HEK293 (cell line): ENCODE data around the gene ZNF618.

Source experiments
- CTCF ChIA-PET: fragments of 350-600 bp; formaldehyde crosslinking; extraction: SDS; loops from one replicate; lab custom pipeline; 2021; ENCODE audit warnings: antibody characterized with exemption; lab: Yijun Ruan, JAX
- POLR2A ChIA-PET: fragments of 300-600 bp; formaldehyde crosslinking; extraction: SDS; loops from one replicate; lab custom pipeline; 2020; ENCODE audit warnings: antibody characterized with exemption, inconsistent platforms; lab: Yijun Ruan, JAX
- H3K27ac ChIP-seq: fragments of 200-500 bp; sonication (Bioruptor generic); 2 replicates; pipeline ENCODE4 v1.5.1; 2014; ENCODE audit warnings: low read depth, low read length, control low read depth, inconsistent platforms; ENCODE audit errors: extremely low read depth
- H3K36me3 ChIP-seq, 2 experiments: fragments of 200-500 bp in 1 of 2; sonication (Bioruptor generic) in 1 of 2; 1 replicate in 1 of 2; 2 replicates in 1 of 2; pipeline ENCODE4 v1.5.1; 2014 to 2017; ENCODE audit warnings: inconsistent platforms in 2 of 2, low read length in 2 of 2; ENCODE audit not compliant: control insufficient read depth in 2 of 2, insufficient read depth in 1 of 2
- H3K4me1 ChIP-seq: fragments of 200-500 bp; sonication (Bioruptor generic); 2 replicates; pipeline ENCODE4 v1.5.1; 2014; ENCODE audit warnings: mild to moderate bottlenecking, low read length, inconsistent platforms; ENCODE audit not compliant: control insufficient read depth, insufficient read depth
- H3K4me3 ChIP-seq: 2 replicates; pipeline ENCODE4 v1.5.1; 2011; ENCODE audit warnings: low read depth, mild to moderate bottlenecking, control low read depth, low read length, moderate library complexity
- H3K9me3 ChIP-seq: fragments of 200-500 bp; sonication (Bioruptor generic); 2 replicates; pipeline ENCODE4 v1.5.1; 2014; ENCODE audit warnings: low read depth, low read length, inconsistent platforms; ENCODE audit not compliant: control insufficient read depth, insufficient read depth
- GLI2 ChIP-seq: fragments of 450-650 bp; formaldehyde crosslinking; IDR thresholded peaks from 2 replicates; pipeline ENCODE4; 2017; ENCODE audit warnings: missing biosample characterization, missing genetic modification characterization, low read depth, borderline replicate concordance
- MYNN ChIP-seq: fragments of 450-650 bp; formaldehyde crosslinking; IDR thresholded peaks from 2 replicates; pipeline ENCODE4 v1.5.1; 2016; ENCODE audit warnings: missing biosample characterization, missing genetic modification characterization, borderline replicate concordance
- MZF1 ChIP-seq: fragments of 450-650 bp; formaldehyde crosslinking; IDR thresholded peaks from 2 replicates; pipeline ENCODE4 v1.5.1; 2017; ENCODE audit warnings: missing biosample characterization, missing genetic modification characterization, borderline replicate concordance
- SALL2 ChIP-seq: fragments of 450-650 bp; formaldehyde crosslinking; IDR thresholded peaks from 2 replicates; pipeline ENCODE4 v1.5.0; 2017; ENCODE audit warnings: missing biosample characterization, mild to moderate bottlenecking, missing genetic modification characterization, borderline replicate concordance
- TSHZ1 ChIP-seq: fragments of 450-650 bp; formaldehyde crosslinking; IDR thresholded peaks from 2 replicates; pipeline ENCODE4 v1.5.1; 2016; ENCODE audit warnings: missing biosample characterization, missing genetic modification characterization, borderline replicate concordance
- YY1 ChIP-seq: fragments of 450-650 bp; formaldehyde crosslinking; IDR thresholded peaks from 2 replicates; pipeline ENCODE4 v1.5.1; 2018; ENCODE audit warnings: missing biosample characterization, missing genetic modification characterization
- ZBTB44 ChIP-seq: fragments of 450-650 bp; IDR thresholded peaks from 2 replicates; pipeline ENCODE4 v1.5.1; 2018; ENCODE audit warnings: missing biosample characterization, mild to moderate bottlenecking, missing genetic modification characterization
- ZBTB7A ChIP-seq: fragments of 450-650 bp; formaldehyde crosslinking; IDR thresholded peaks from 2 replicates; pipeline ENCODE4 v1.5.1; 2016; ENCODE audit warnings: low read depth, missing biosample characterization, missing genetic modification characterization
- ZEB2 ChIP-seq: fragments of 450-650 bp; formaldehyde crosslinking; IDR thresholded peaks from 2 replicates; pipeline ENCODE4 v1.5.1; 2016; ENCODE audit warnings: missing biosample characterization, missing genetic modification characterization
- ZFP37 ChIP-seq: fragments of 450-650 bp; formaldehyde crosslinking; IDR thresholded peaks from 2 replicates; pipeline ENCODE4 v1.5.1; 2016; ENCODE audit warnings: missing biosample characterization, missing genetic modification characterization
- ZNF133 ChIP-seq: fragments of 450-650 bp; formaldehyde crosslinking; IDR thresholded peaks from 2 replicates; pipeline ENCODE4 v1.5.1; 2016; ENCODE audit warnings: missing biosample characterization, missing genetic modification characterization
- ZNF138 ChIP-seq: fragments of 450-650 bp; formaldehyde crosslinking; IDR thresholded peaks from 2 replicates; pipeline ENCODE4 v1.5.1; 2016; ENCODE audit warnings: missing biosample characterization, missing genetic modification characterization, borderline replicate concordance
- ZNF157 ChIP-seq: fragments of 450-650 bp; formaldehyde crosslinking; IDR thresholded peaks from 2 replicates; pipeline ENCODE4 v1.5.1; 2016; ENCODE audit warnings: missing biosample characterization, missing genetic modification characterization
- ZNF174 ChIP-seq: fragments of 450-650 bp; formaldehyde crosslinking; IDR thresholded peaks from 2 replicates; pipeline ENCODE4 v1.5.0; 2017; ENCODE audit warnings: missing biosample characterization, mild to moderate bottlenecking, missing genetic modification characterization
- ZNF221 ChIP-seq: fragments of 450-650 bp; formaldehyde crosslinking; IDR thresholded peaks from 2 replicates; pipeline ENCODE4 v1.5.1; 2017; ENCODE audit warnings: missing biosample characterization, missing genetic modification characterization, borderline replicate concordance
- ZNF311 ChIP-seq: fragments of 450-650 bp; formaldehyde crosslinking; IDR thresholded peaks from 2 replicates; pipeline ENCODE4 v1.5.1; 2017; ENCODE audit warnings: missing biosample characterization, missing genetic modification characterization, borderline replicate concordance
- ZNF341 ChIP-seq: fragments of 450-650 bp; formaldehyde crosslinking; IDR thresholded peaks from 2 replicates; pipeline ENCODE4; 2016; ENCODE audit warnings: low read depth, missing biosample characterization, missing genetic modification characterization
- ZNF404 ChIP-seq: fragments of 450-650 bp; formaldehyde crosslinking; IDR thresholded peaks from 2 replicates; pipeline ENCODE4 v1.5.1; 2017; ENCODE audit warnings: missing biosample characterization, missing genetic modification characterization
- ZNF549 ChIP-seq: fragments of 450-650 bp; IDR thresholded peaks from 2 replicates; pipeline ENCODE4 v1.5.1; 2018; ENCODE audit warnings: missing biosample characterization, missing genetic modification characterization, mild to moderate bottlenecking, inconsistent platforms, moderate library complexity
- ZNF610 ChIP-seq: fragments of 450-650 bp; formaldehyde crosslinking; IDR thresholded peaks from 2 replicates; pipeline ENCODE4 v1.5.1; 2016; ENCODE audit warnings: missing biosample characterization, missing genetic modification characterization, borderline replicate concordance
- ZNF701 ChIP-seq: fragments of 450-650 bp; formaldehyde crosslinking; IDR thresholded peaks from 2 replicates; pipeline ENCODE4 v1.5.1; 2016; ENCODE audit warnings: missing biosample characterization, missing genetic modification characterization
- ZNF768 ChIP-seq: fragments of 450-650 bp; formaldehyde crosslinking; IDR thresholded peaks from 2 replicates; pipeline ENCODE4 v1.5.1; 2018; ENCODE audit warnings: missing biosample characterization, mild to moderate bottlenecking, missing genetic modification characterization
- ZNF837 ChIP-seq: fragments of 450-650 bp; formaldehyde crosslinking; IDR thresholded peaks from 2 replicates; pipeline ENCODE4 v1.5.1; 2016; ENCODE audit warnings: missing biosample characterization, missing genetic modification characterization
- ZSCAN16 ChIP-seq: fragments of 450-650 bp; formaldehyde crosslinking; IDR thresholded peaks from 2 replicates; pipeline ENCODE4 v1.5.1; 2016; ENCODE audit warnings: missing biosample characterization, missing genetic modification characterization
- ZSCAN30 ChIP-seq: fragments of 450-650 bp; IDR thresholded peaks from 2 replicates; pipeline ENCODE4 v1.5.1; 2018; ENCODE audit warnings: missing biosample characterization, mild to moderate bottlenecking, missing genetic modification characterization, moderate library complexity
- TF ChIP-seq, protein P1 (sequence below): fragments of 450-650 bp; formaldehyde crosslinking; IDR thresholded peaks from 2 replicates; pipeline ENCODE4 v1.5.1; 2016; ENCODE audit warnings: missing biosample characterization, missing genetic modification characterization
- TF ChIP-seq, protein P2 (sequence below): fragments of 450-650 bp; IDR thresholded peaks from 2 replicates; pipeline ENCODE4 v1.5.1; 2018; ENCODE audit warnings: missing biosample characterization, missing genetic modification characterization
- TF ChIP-seq, protein P3 (sequence below): IDR thresholded peaks from 2 replicates; pipeline ENCODE4 v1.6.1; 2011; ENCODE audit warnings: mild to moderate bottlenecking, low read depth, low read length, borderline replicate concordance

The ZNF618 gene

GRCh38 chr9:113945784-113946183 is 69.7 kb downstream of the ZNF618 start:
- H3K36me3 ChIP-seq, result no peaks in the 10 kb centered on the region
- no peak overlapping the region for H3K27ac ChIP-seq
- TF ChIP-seq ZSCAN16 (tag by site-specific recombination), result no peak
- no peak for TF ChIP-seq MYNN (tag by site-specific recombination)
- no peak for TF ChIP-seq ZNF341 (tag by site-specific recombination)
- no peak for TF ChIP-seq ZEB2
- no peak for TF ChIP-seq MZF1 (tag by site-specific recombination)
- no peak for TF ChIP-seq ZNF768 (tag by site-specific recombination)
- no peak for TF ChIP-seq YY1
- TF ChIP-seq, protein P1, sequence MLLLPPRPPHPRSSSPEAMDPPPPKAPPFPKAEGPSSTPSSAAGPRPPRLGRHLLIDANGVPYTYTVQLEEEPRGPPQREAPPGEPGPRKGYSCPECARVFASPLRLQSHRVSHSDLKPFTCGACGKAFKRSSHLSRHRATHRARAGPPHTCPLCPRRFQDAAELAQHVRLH, result no peak
- no peak for TF ChIP-seq ZNF701 (tag by site-specific recombination)
- TF ChIP-seq ZNF138 (tag by site-specific recombination), result no peak
- TF ChIP-seq ZBTB44, result no peak
- no peak for TF ChIP-seq ZNF837 (tag by site-specific recombination)
- no peak for TF ChIP-seq ZNF174 (tag by site-specific recombination)
- TF ChIP-seq ZSCAN30 (tag by site-specific recombination), result no peak
- TF ChIP-seq, protein P2, sequence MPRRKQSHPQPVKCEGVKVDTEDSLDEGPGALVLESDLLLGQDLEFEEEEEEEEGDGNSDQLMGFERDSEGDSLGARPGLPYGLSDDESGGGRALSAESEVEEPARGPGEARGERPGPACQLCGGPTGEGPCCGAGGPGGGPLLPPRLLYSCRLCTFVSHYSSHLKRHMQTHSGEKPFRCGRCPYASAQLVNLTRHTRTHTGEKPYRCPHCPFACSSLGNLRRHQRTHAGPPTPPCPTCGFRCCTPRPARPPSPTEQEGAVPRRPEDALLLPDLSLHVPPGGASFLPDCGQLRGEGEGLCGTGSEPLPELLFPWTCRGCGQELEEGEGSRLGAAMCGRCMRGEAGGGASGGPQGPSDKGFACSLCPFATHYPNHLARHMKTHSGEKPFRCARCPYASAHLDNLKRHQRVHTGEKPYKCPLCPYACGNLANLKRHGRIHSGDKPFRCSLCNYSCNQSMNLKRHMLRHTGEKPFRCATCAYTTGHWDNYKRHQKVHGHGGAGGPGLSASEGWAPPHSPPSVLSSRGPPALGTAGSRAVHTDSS (tag by site-specific recombination), result no peak
- no peak for TF ChIP-seq SALL2 (tag by site-specific recombination)
- H3K4me3 ChIP-seq, result no peak overlapping the region
- CTCF ChIA-PET, result interaction anchor here (0.6 kb wide), 1 partner anchor 11 kb away, joined by 4 read pairs; no protein-coding TSS in a partner anchor
- POLR2A ChIA-PET, result no interaction called here
- H3K4me1 ChIP-seq, result no peaks in the 10 kb centered on the region
- H3K9me3 ChIP-seq, result no peaks in the 10 kb centered on the region

GRCh38 chr9:113946496-113947115 is 70.5 kb downstream of the ZNF618 start:
- Histone ChIP-seq H3K36me3 (no peaks in the 10 kb centered on the region), H3K9me3 (no peaks in the 10 kb centered on the region), H3K4me3 (no peak overlapping the region), H3K27ac (no peak overlapping the region), H3K4me1 (no peaks in the 10 kb centered on the region)
- ChIA-PET CTCF (interaction anchor here (1.2 kb wide), 1 partner anchor 17 kb away, joined by 3 read pairs; no protein-coding TSS in a partner anchor), POLR2A (no interaction called here)
- TF ChIP-seq GLI2 (tag by site-specific recombination) (no peak), ZNF174 (tag by site-specific recombination) (no peak), ZBTB7A (no peak), ZNF610 (tag by site-specific recombination) (no peak), ZNF157 (tag by site-specific recombination) (no peak), ZSCAN30 (tag by site-specific recombination) (no peak), ZNF311 (no peak), ZFP37 (tag by site-specific recombination) (no peak), ZNF221 (tag by site-specific recombination) (no peak), ZNF404 (tag by site-specific recombination) (no peak), TSHZ1 (tag by site-specific recombination) (no peak), ZNF133 (no peak), ZNF549 (tag by site-specific recombination) (no peak)
- TF ChIP-seq, protein P3, sequence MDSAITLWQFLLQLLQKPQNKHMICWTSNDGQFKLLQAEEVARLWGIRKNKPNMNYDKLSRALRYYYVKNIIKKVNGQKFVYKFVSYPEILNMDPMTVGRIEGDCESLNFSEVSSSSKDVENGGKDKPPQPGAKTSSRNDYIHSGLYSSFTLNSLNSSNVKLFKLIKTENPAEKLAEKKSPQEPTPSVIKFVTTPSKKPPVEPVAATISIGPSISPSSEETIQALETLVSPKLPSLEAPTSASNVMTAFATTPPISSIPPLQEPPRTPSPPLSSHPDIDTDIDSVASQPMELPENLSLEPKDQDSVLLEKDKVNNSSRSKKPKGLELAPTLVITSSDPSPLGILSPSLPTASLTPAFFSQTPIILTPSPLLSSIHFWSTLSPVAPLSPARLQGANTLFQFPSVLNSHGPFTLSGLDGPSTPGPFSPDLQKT, result no peak
